Measurements from ENCODE around the gene MRPL55. TPM values are rescaled to one million over a fixed set of nuclear protein-coding genes. Genes with fewer than 3 reads are reported as not detected.
A peak's percentile ranks its signal among the peaks of the same experiment; 100 is the strongest.

Gene MRPL55
- total and polyA plus RNA-seq, 2 of the 13 experiments (the other 11 are each of a cell fraction or from before 2014, with no cell fraction given): 58.6 to 92.9 TPM

GRCh38 chr1:228150461-228151179 is 41.5 kb upstream of the MRPL55 start (continued):
- no peak for TF ChIP-seq FOXO4 (CRISPR knock-in tag; conservative IDR thresholded peaks at IDR 0.05)
- TF ChIP-seq ARID4A (CRISPR knock-in tag; IDR thresholded peaks at IDR 0.05; ENCODE audit: borderline replicate concordance): peak; percentile 10; the same call in 1 of the 2 replicates
- TF ChIP-seq ZNF3 (CRISPR knock-in tag; IDR thresholded peaks at IDR 0.05): no peak
- no peak for TF ChIP-seq STAT5B (CRISPR knock-in tag; IDR thresholded peaks at IDR 0.05)
- TF ChIP-seq SIN3B (IDR thresholded peaks at IDR 0.05; ENCODE audit: low read length): no peak
- no peak for TF ChIP-seq SATB2 (CRISPR knock-in tag; IDR thresholded peaks at IDR 0.05)
- peak; percentile 41 for TF ChIP-seq ZNF687 (CRISPR knock-in tag; IDR thresholded peaks at IDR 0.05)
- TF ChIP-seq ZFP91 (CRISPR knock-in tag; IDR thresholded peaks at IDR 0.05; ENCODE audit: borderline replicate concordance): peak; percentile 50; the same call in 1 of the 2 replicates
- no peak for TF ChIP-seq DZIP1 (CRISPR knock-in tag; IDR thresholded peaks at IDR 0.05)
- TF ChIP-seq EED (CRISPR knock-in tag; IDR thresholded peaks at IDR 0.05): 0 out of 2 replicates have a peak, but pooled peaks have one; percentile 42
- TF ChIP-seq ZNF451 (CRISPR knock-in tag; IDR thresholded peaks at IDR 0.05): peak; percentile 72; the same call in 1 of the 2 replicates
- no peak for TF ChIP-seq NR2C2 (CRISPR knock-in tag; IDR thresholded peaks at IDR 0.05; ENCODE audit: borderline replicate concordance)
- peak; percentile 65 for TF ChIP-seq PHF21A (CRISPR knock-in tag; IDR thresholded peaks at IDR 0.05)
- no peak for TF ChIP-seq ZNF124 (CRISPR knock-in tag; IDR thresholded peaks at IDR 0.05)

Measured in HepG2 (cell line).